ENCODE measurements around the gene TSPEAR.
"Not testable (repeated sequence)": the region's sequence is repeated elsewhere in the genome, so short reads cannot be mapped to it uniquely, and the experiment has no call there.

TSPEAR gene

GRCh38 chr21:44480200-44481053 lies 230.9 kb downstream of the TSPEAR start:
- no peak for DNase-seq

- DNase-seq, result not testable (repeated sequence)
Measured at GRCh38 chr21:44479556-44480199, 231.7 kb downstream of the TSPEAR start.

GRCh38 chr21:44478801-44479167 lies 232.6 kb downstream of the TSPEAR start:
- DNase-seq, result no peak

- no peak for DNase-seq
Measured at GRCh38 chr21:44478124-44478800, 233.1 kb downstream of the TSPEAR start.

- no peak for DNase-seq
Measured at GRCh38 chr21:44477712-44478111, 233.7 kb downstream of the TSPEAR start.

- no peak for DNase-seq
Measured at GRCh38 chr21:44477131-44477530, 234.2 kb downstream of the TSPEAR start.

- DNase-seq, result no peak
Measured at GRCh38 chr21:44475266-44475845, 236.0 kb downstream of the TSPEAR start.

- DNase-seq, result no peak
Measured at GRCh38 chr21:44473915-44474555, 237.3 kb downstream of the TSPEAR start.

- no peak for DNase-seq
Measured at GRCh38 chr21:44471996-44472395, 239.4 kb downstream of the TSPEAR start.

GRCh38 chr21:44471341-44471740 lies 240.0 kb downstream of the TSPEAR start:
- no peak for DNase-seq

- DNase-seq, result no peak
Measured at GRCh38 chr21:44467859-44468195, 243.5 kb downstream of the TSPEAR start.

- no peak for DNase-seq
Measured at GRCh38 chr21:44466996-44467858, 244.1 kb downstream of the TSPEAR start.

GRCh38 chr21:44466351-44466954 lies 244.9 kb downstream of the TSPEAR start:
- no peak for DNase-seq

GRCh38 chr21:44464351-44464750 lies 247.0 kb downstream of the TSPEAR start:
- DNase-seq, result no peak

GRCh38 chr21:44463724-44464123 lies 247.6 kb downstream of the TSPEAR start:
- DNase-seq, result no peak

- no peak for DNase-seq
Measured at GRCh38 chr21:44462834-44463200, 248.6 kb downstream of the TSPEAR start.

GRCh38 chr21:44462086-44462833 lies 249.1 kb downstream of the TSPEAR start:
- no peak for DNase-seq

GRCh38 chr21:44461464-44462001 lies 249.8 kb downstream of the TSPEAR start:
- no peak for DNase-seq

GRCh38 chr21:44461005-44461404 lies 250.4 kb downstream of the TSPEAR start:
- no peak for DNase-seq

GRCh38 chr21:44460441-44460755 lies 251.0 kb downstream of the TSPEAR start:
- DNase-seq, result no peak

Measured in C1 segment of cervical spinal cord (tissue), 14 donors.